Cerebellar cortex (tissue), 1 donor: Measurements from ENCODE around the gene DPEP1.
A peak's percentile ranks its signal among the peaks of the same experiment; 100 is the strongest.
"Not testable (repeated sequence)": the region's sequence is repeated elsewhere in the genome, so short reads cannot be mapped to it uniquely, and the experiment has no call there.

ENCODE experiments used
- DNase-seq: peaks from one replicate; pipeline ENCODE4 v3.0.0-alpha.2; 2015; ENCODE audit warnings: low spot score

The DPEP1 gene

GRCh38 chr16:89613231-89613953 lies at the start of gene DPEP1:
TSS of gene DPEP1 (plus strand) at chr16:89613642. CDS start at chr16:89630411, 16,769 bp downstream.
- DNase-seq = no peak

- peak; percentile 64 for DNase-seq
Measured at GRCh38 chr16:89564476-89565255, 48.8 kb upstream of the DPEP1 start.

- DNase-seq = peak; percentile 79
Measured at GRCh38 chr16:89565256-89565505, 48.3 kb upstream of the DPEP1 start.

- peak; percentile 59 for DNase-seq
Measured at GRCh38 chr16:89565506-89566372, 47.7 kb upstream of the DPEP1 start.

- no peak for DNase-seq
Measured at GRCh38 chr16:89567656-89568594, 45.5 kb upstream of the DPEP1 start.

GRCh38 chr16:89569506-89570341 lies 43.7 kb upstream of the DPEP1 start:
- no peak for DNase-seq

GRCh38 chr16:89570342-89570923 lies 43.0 kb upstream of the DPEP1 start:
- no peak for DNase-seq

- not testable (repeated sequence) for DNase-seq
Measured at GRCh38 chr16:89570983-89571598, 42.4 kb upstream of the DPEP1 start.

- DNase-seq = no peak
Measured at GRCh38 chr16:89571636-89572035, 41.8 kb upstream of the DPEP1 start.

- DNase-seq = no peak
Measured at GRCh38 chr16:89572073-89572484, 41.4 kb upstream of the DPEP1 start.

- DNase-seq = no peak
Measured at GRCh38 chr16:89572485-89573205, 40.8 kb upstream of the DPEP1 start.

GRCh38 chr16:89573826-89574680 lies 39.4 kb upstream of the DPEP1 start:
- no peak for DNase-seq

GRCh38 chr16:89574681-89575246 lies 38.7 kb upstream of the DPEP1 start:
- DNase-seq = no peak

- DNase-seq = no peak
Measured at GRCh38 chr16:89575247-89576152, 37.9 kb upstream of the DPEP1 start, which contains the start of gene CPNE7. TSS of gene CPNE7 (plus strand) at chr16:89575758. CDS start at chr16:89575898, 140 bp downstream.

- DNase-seq = no peak
Measured at GRCh38 chr16:89576153-89577054, 37.0 kb upstream of the DPEP1 start.
